ENCODE data around the gene BFSP2. TPM values are rescaled to one million over a fixed set of nuclear protein-coding genes. Genes with fewer than 3 reads are reported as not detected.

Gene BFSP2
- total RNA-seq, 4 donors from 2014 or later = not detected

DNA sequence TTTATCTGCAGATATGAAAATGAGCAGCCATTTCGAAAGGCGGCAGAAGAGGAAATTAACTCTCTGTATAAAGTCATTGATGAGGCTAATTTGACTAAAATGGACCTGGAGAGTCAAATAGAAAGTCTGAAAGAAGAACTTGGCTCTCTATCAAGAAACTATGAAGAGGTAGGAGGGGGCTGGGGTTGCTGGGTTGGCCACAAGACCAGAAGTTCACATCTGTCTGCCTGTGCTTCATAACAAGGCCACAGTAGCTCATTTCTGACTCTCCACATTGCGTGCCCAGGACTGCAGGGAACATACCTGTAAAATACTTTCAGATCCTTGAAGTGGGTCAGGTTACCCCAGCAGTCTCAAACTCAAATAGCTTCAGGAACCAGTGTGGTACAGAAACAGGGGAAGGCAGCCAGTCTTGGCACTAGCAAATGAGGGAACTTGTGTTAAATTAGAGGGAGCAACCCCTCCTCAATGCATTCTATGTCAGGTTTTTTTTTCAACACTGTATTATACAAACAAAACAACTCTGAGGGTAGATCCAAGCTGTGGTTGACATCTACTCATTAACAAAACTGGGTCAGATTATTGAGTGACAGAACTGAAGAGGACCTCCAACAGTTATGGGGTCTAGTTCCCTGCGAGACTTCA lies 48.7 kb downstream of the BFSP2 start:
- no peaks in the 10 kb centered on the region for H3K27me3 ChIP-seq
- no peaks in the 10 kb centered on the region for H3K36me3 ChIP-seq
- H3K27ac ChIP-seq = no peak overlapping the region
- in situ Hi-C loops (cut with MboI; ENCODE audit: low sequenced_read_pairs in 4 of 4) (no loop called here), intact Hi-C loops (cut with DNase I; ENCODE audit: low total_unique reads) (no loop called here)
- H3K4me3 ChIP-seq = no peak overlapping the region
- no peaks in the 10 kb centered on the region for H3K9me3 ChIP-seq
- TF ChIP-seq, protein P1, sequence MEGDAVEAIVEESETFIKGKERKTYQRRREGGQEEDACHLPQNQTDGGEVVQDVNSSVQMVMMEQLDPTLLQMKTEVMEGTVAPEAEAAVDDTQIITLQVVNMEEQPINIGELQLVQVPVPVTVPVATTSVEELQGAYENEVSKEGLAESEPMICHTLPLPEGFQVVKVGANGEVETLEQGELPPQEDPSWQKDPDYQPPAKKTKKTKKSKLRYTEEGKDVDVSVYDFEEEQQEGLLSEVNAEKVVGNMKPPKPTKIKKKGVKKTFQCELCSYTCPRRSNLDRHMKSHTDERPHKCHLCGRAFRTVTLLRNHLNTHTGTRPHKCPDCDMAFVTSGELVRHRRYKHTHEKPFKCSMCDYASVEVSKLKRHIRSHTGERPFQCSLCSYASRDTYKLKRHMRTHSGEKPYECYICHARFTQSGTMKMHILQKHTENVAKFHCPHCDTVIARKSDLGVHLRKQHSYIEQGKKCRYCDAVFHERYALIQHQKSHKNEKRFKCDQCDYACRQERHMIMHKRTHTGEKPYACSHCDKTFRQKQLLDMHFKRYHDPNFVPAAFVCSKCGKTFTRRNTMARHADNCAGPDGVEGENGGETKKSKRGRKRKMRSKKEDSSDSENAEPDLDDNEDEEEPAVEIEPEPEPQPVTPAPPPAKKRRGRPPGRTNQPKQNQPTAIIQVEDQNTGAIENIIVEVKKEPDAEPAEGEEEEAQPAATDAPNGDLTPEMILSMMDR (IDR thresholded peaks at IDR 0.05 in 4 of 5, conservative IDR thresholded peaks at IDR 0.05 in 1 of 5) = no peak
- TF ChIP-seq POLR2A (IDR thresholded peaks at IDR 0.05) = no peak
- H3K4me1 ChIP-seq = peaks cover 0 to 8% of the 10 kb centered on the region in 2 donors
- no peak for ATAC-seq
- DNase-seq = no peak

DNA sequence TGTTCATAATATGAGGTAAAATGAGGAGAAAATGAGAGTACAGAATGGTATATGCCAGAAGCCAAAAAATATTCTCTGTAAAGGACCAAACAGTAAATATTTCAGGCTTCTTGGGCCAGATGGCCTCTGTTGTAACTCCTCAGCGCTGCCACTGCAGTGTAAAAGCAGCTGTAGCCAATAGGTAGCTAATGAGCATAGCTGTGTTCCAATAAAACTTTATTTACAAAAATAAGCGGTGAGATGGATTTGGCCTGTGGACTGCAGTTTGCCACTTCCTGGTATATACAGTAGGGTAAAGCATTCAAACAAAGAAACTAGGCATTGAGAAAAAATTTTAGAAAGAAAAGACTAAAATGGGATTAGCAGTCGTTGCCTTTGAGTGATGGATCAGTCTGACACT lies 51.5 kb downstream of the BFSP2 start:
- intact Hi-C loops (cut with DNase I; ENCODE audit: low total_unique reads) = no loop called here

DNA sequence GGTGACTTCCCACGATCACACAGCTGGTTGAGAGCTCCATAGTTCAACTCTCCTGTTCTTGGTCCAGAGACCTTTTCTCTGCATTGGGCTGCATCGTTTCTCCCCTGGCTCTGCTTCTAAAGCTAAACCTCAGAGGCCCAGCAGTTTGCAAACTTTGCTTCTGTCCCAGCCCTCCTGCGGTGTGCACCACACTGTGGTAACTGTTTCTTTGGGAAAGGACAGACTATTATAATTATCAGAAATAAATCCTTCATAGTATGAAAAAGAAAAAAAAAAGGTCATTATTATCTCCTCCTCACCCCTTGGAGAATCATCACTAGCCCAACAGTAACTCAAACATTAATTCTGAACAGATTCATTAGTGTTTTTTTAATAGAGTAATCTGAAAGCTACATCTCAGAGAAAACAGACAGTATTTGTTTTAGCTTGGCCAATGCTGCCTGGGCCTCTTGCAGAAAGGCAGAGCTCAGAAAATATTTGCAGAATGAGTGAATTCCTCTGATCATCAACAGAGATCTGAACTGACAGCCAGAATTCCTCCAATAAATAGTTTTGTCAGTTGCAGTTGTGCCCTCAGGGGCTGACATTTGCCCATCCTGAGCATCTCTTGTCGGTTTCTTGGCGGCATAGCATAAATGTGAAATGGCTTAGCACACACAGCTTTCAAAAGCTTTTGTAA lies 52.9 kb downstream of the BFSP2 start:
- no peaks in the 10 kb centered on the region for H3K27me3 ChIP-seq
- H3K9me3 ChIP-seq = no peaks in the 10 kb centered on the region
- H3K27ac ChIP-seq = no peak overlapping the region
- peaks cover 0 to 8% of the 10 kb centered on the region in 2 donors for H3K4me1 ChIP-seq
- ATAC-seq (no peak), DNase-seq (no peak)
- intact Hi-C loops (cut with DNase I; ENCODE audit: low total_unique reads) = no loop called here
- H3K4me3 ChIP-seq = no peak overlapping the region
- H3K36me3 ChIP-seq = no peaks in the 10 kb centered on the region
- TF ChIP-seq, protein P1 (IDR thresholded peaks at IDR 0.05 in 4 of 5, conservative IDR thresholded peaks at IDR 0.05 in 1 of 5) = no peak
- no peak for TF ChIP-seq POLR2A (IDR thresholded peaks at IDR 0.05)
- in situ Hi-C loops (cut with MboI; ENCODE audit: low sequenced_read_pairs in 4 of 4) = no loop called here

More for the DNA sequence above, 51.5 kb downstream of the BFSP2 start:
- no peak overlapping the region for H3K27ac ChIP-seq
- no peak for ATAC-seq
- H3K9me3 ChIP-seq = no peaks in the 10 kb centered on the region
- H3K27me3 ChIP-seq = no peaks in the 10 kb centered on the region
- no peaks in the 10 kb centered on the region for H3K36me3 ChIP-seq
- in situ Hi-C loops (cut with MboI; ENCODE audit: low sequenced_read_pairs in 4 of 4) = no loop called here
- peaks cover 0 to 8% of the 10 kb centered on the region in 2 donors for H3K4me1 ChIP-seq
- DNase-seq = no peak
- no peak overlapping the region for H3K4me3 ChIP-seq
- TF ChIP-seq POLR2A (IDR thresholded peaks at IDR 0.05) = no peak
- TF ChIP-seq, protein P1 (IDR thresholded peaks at IDR 0.05 in 4 of 5, conservative IDR thresholded peaks at IDR 0.05 in 1 of 5) = no peak

DNA sequence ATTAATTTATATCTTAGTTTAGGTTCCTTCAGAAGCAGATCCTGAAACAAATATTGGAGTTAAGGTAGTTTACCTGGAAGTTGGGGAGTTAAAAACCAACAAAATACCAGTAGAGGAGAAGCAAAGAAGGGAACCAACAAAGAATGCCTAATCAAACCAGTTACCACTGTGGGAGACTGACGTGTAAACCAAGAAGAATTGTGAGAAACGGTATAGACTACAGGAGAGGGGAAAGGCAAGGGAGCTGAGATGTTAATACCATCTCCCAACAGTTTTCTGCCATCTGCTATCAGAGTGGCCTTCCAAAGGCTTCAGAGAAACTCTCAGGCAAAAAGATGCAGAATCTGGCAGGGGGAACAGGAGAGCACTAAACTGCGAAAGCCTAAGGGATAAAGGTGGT lies 53.5 kb downstream of the BFSP2 start:
- no peaks in the 10 kb centered on the region for H3K36me3 ChIP-seq
- in situ Hi-C loops (cut with MboI; ENCODE audit: low sequenced_read_pairs in 4 of 4) = no loop called here
- H3K9me3 ChIP-seq = no peaks in the 10 kb centered on the region
- no peak for TF ChIP-seq POLR2A (IDR thresholded peaks at IDR 0.05)
- TF ChIP-seq, protein P1 (IDR thresholded peaks at IDR 0.05 in 4 of 5, conservative IDR thresholded peaks at IDR 0.05 in 1 of 5) = no peak
- H3K27ac ChIP-seq = no peak overlapping the region
- peaks cover 0 to 7% of the 10 kb centered on the region in 2 donors for H3K4me1 ChIP-seq
- H3K4me3 ChIP-seq = no peak overlapping the region
- no peaks in the 10 kb centered on the region for H3K27me3 ChIP-seq
- ATAC-seq (no peak), DNase-seq (no peak)
- intact Hi-C loops (cut with DNase I; ENCODE audit: low total_unique reads) = no loop called here

Measured in gastrocnemius medialis (tissue), 4 donors.